Transverse colon (tissue), 4 donors: ENCODE data around the gene OR2A14. TPM values are rescaled to one million over a fixed set of nuclear protein-coding genes. Genes with fewer than 3 reads are reported as not detected.

Experiments
- DNase-seq: peaks from one replicate; pipeline ENCODE4 v3.0.0-alpha.2; 2019
- H3K27ac ChIP-seq, 4 donors: fragments of 200-600 bp; sonication (generic); 2 replicates each; pipeline ENCODE4 v1.5.1; 2016 to 2018; ENCODE audit warnings: inconsistent platforms in 4 of 4
- H3K27me3 ChIP-seq: fragments of 200-600 bp; sonication (generic); 2 replicates; pipeline ENCODE4 v1.5.1; 2017; ENCODE audit warnings: inconsistent platforms
- H3K36me3 ChIP-seq, 4 donors: fragments of 200-600 bp; sonication (generic); 2 replicates each; pipeline ENCODE4 v1.5.1; 2017 to 2019; ENCODE audit warnings: inconsistent platforms in 4 of 4
- H3K4me1 ChIP-seq, 4 donors: fragments of 200-600 bp; sonication (generic); 2 replicates each; pipeline ENCODE4 v1.5.1; 2017 to 2020; ENCODE audit warnings: inconsistent platforms in 4 of 4
- H3K4me3 ChIP-seq, 4 donors: fragments of 200-600 bp; sonication (generic); 1 replicate in 1 of 4; 2 replicates in 3 of 4; pipeline versions ENCODE4 v1.5.1 to v1.6.1; 2017 to 2019; ENCODE audit warnings: inconsistent platforms in 4 of 4
- H3K9me3 ChIP-seq, 2 donors: fragments of 200-600 bp; sonication (generic); 2 replicates each; pipeline ENCODE4 v1.5.1; 2017 to 2019; ENCODE audit warnings: inconsistent platforms in 2 of 2
- EP300 ChIP-seq: sonication (generic); formaldehyde crosslinking; IDR thresholded peaks from one replicate; pipeline ENCODE4 v1.6.1; 2017; ENCODE audit warnings: antibody characterized with exemption, low read depth
- POLR2A ChIP-seq: fragments of 450-650 bp; IDR thresholded peaks from one replicate; pipeline ENCODE4 v1.6.1; 2016; ENCODE audit warnings: antibody characterized with exemption, mild to moderate bottlenecking, moderate library complexity
- POLR2AphosphoS5 ChIP-seq, 3 donors: sonication (generic); formaldehyde crosslinking; IDR thresholded peaks; one replicate each; pipeline ENCODE4 v1.6.1; 2016; ENCODE audit warnings: antibody characterized with exemption in 3 of 3
- WGBS, 2 donors: methylation state at CpG; one replicate each; pipeline ENCODE4 v1.1.5; 2018; ENCODE audit warnings: low coverage in 1 of 2; 5-methylcytosine and 5-hydroxymethylcytosine counted together
- in situ Hi-C, 4 donors: fragments of 200-750 bp; cut with MboI; loops; one replicate each; pipeline versions ENCODE4 v1.15.0 to v1.15.1; 2017; ENCODE audit warnings: low sequenced_read_pairs in 3 of 4, low pct_ligation_motif_present in 1 of 4, low pct_unique_long_range_greater_than_20kb in 1 of 4
- intact Hi-C: fragments of 100-400 bp; cut with DNase I; formaldehyde crosslinking; loops from one replicate; pipeline ENCODE4 v1.15.1; 2023; ENCODE audit warnings: low total_unique reads
- total RNA-seq, 4 donors: library from RNA; depleted of rRNA; stranded (reverse); fragments of >200 nt; gene quantifications; one replicate each; pipeline ENCODE4 v1.1.0, GENCODE V29; 2016
- TF ChIP-seq, protein P1 (sequence below), 5 experiments: fragments of 200-600 bp in 3 of 5; fragments of 450-650 bp in 2 of 5; sonication (generic) in 3 of 5; IDR thresholded peaks; 1 replicate in 2 of 5; 2 replicates in 3 of 5; pipeline ENCODE4 v1.5.1; 2016 to 2017; ENCODE audit warnings: antibody characterized with exemption in 5 of 5, inconsistent platforms in 3 of 5, mild to moderate bottlenecking in 2 of 5, moderate library complexity in 1 of 5

OR2A14 gene, protein sequence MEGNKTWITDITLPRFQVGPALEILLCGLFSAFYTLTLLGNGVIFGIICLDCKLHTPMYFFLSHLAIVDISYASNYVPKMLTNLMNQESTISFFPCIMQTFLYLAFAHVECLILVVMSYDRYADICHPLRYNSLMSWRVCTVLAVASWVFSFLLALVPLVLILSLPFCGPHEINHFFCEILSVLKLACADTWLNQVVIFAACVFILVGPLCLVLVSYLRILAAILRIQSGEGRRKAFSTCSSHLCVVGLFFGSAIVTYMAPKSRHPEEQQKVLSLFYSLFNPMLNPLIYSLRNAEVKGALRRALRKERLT
- not detected for total RNA-seq

DNA sequence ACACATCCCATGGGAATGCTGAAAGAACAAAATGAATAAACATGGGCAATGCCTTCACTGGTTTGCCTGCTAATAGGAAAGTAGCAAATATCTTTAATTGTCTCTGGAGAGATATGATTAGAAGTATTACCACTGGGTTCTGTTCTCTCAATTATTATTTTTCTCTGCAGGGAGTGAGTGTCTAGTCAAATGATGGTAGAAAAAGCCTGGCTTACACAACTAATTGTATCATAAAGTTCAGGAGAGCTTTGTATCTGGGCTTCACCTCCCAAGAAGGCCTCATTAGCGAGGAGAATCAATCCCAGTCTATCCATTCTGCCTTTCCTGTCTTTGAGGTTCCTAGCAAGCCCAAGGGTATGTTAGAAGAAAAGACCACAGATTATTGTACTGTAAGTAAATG, at the start of gene OR2A14:
Gene OR2A14 (plus strand): TSS at position 301 of the 400 bp plus-strand sequence. CDS start 5,937 bp downstream, outside the sequence.
- intact Hi-C loops (no loop called here), in situ Hi-C loops (no loop called here)
- H3K27ac ChIP-seq: no peak within 1 kb of the TSS
- no peaks in the 10 kb centered on the region for H3K9me3 ChIP-seq
- no peaks in the 10 kb centered on the region for H3K4me1 ChIP-seq
- TF ChIP-seq EP300 (no peak), POLR2AphosphoS5 (IDR thresholded peaks at IDR 0.05) (no peak), POLR2A (no peak)
- TF ChIP-seq, protein P1, sequence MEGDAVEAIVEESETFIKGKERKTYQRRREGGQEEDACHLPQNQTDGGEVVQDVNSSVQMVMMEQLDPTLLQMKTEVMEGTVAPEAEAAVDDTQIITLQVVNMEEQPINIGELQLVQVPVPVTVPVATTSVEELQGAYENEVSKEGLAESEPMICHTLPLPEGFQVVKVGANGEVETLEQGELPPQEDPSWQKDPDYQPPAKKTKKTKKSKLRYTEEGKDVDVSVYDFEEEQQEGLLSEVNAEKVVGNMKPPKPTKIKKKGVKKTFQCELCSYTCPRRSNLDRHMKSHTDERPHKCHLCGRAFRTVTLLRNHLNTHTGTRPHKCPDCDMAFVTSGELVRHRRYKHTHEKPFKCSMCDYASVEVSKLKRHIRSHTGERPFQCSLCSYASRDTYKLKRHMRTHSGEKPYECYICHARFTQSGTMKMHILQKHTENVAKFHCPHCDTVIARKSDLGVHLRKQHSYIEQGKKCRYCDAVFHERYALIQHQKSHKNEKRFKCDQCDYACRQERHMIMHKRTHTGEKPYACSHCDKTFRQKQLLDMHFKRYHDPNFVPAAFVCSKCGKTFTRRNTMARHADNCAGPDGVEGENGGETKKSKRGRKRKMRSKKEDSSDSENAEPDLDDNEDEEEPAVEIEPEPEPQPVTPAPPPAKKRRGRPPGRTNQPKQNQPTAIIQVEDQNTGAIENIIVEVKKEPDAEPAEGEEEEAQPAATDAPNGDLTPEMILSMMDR (IDR thresholded peaks at IDR 0.05): no peak
- no peak within 1 kb of the TSS for H3K4me3 ChIP-seq
- no peak for DNase-seq
- no peaks in the 10 kb centered on the region for H3K36me3 ChIP-seq
- no peaks in the 10 kb centered on the region for H3K27me3 ChIP-seq
- 82 to 89% methylated on average over 1 of the region's 1 CpG for WGBS, 2 donors

DNA sequence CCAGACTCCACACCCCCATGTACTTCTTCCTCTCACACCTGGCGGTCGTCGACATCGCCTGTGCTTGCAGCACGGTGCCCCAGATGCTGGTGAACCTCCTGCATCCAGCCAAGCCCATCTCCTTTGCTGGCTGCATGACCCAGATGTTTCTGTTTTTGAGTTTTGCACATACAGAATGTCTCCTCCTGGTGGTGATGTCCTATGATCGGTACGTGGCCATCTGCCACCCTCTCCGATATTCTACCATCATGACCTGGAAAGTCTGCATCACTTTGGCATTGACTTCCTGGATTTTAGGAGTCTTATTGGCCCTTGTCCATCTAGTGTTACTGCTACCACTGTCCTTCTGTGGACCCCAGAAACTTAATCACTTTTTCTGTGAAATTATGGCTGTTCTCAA, 48.6 kb upstream of the OR2A14 start:
- 89 to 100% methylated on average over 1 to 8 of the region's 8 CpGs for WGBS, 2 donors
- no peak overlapping the region for H3K4me3 ChIP-seq
- in situ Hi-C loops: no loop called here
- H3K4me1 ChIP-seq: no peaks in the 10 kb centered on the region
- H3K27ac ChIP-seq: no peak overlapping the region
- intact Hi-C loops: no loop called here
- TF ChIP-seq POLR2AphosphoS5 (IDR thresholded peaks at IDR 0.05) (no peak), EP300 (no peak), POLR2A (no peak)
- TF ChIP-seq, protein P1 (IDR thresholded peaks at IDR 0.05): no peak
- no peaks in the 10 kb centered on the region for H3K9me3 ChIP-seq
- H3K36me3 ChIP-seq: no peaks in the 10 kb centered on the region
- no peaks in the 10 kb centered on the region for H3K27me3 ChIP-seq
- no peak for DNase-seq

DNA sequence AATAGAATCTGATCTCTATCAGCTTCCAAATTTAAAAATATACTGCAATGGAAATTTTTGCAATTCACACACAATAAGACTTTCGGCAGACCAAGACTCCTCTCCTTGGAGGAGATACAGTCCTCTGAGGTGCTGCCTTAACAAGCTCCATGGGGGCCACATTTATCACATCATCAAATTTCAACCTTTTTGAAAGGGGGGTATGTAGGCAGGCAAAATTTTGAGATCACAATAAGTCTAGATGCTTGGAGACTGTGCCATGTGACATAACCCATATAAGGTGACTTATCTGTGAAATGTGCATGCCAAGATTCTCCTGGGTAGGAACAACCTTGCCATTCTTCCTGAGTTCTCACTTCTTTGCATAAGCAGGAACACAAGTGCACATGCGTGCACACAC, 37.0 kb upstream of the OR2A14 start, which contains the start of gene OR2A12:
Gene OR2A12 (plus strand): TSS at position 301 of the 400 bp plus-strand sequence. CDS start 8,830 bp downstream, outside the sequence.
- H3K27ac ChIP-seq: no peak within 1 kb of the TSS
- TF ChIP-seq POLR2AphosphoS5 (IDR thresholded peaks at IDR 0.05) (no peak), EP300 (no peak), POLR2A (no peak)
- TF ChIP-seq, protein P1 (IDR thresholded peaks at IDR 0.05): no peak
- DNase-seq: no peak
- no peaks in the 10 kb centered on the region for H3K27me3 ChIP-seq
- H3K4me3 ChIP-seq: no peak within 1 kb of the TSS
- H3K36me3 ChIP-seq: no peaks in the 10 kb centered on the region
- in situ Hi-C loops (no loop called here), intact Hi-C loops (no loop called here)
- H3K9me3 ChIP-seq: no peaks in the 10 kb centered on the region
- WGBS, 2 donors: 70 to 100% methylated on average over 1 to 2 of the region's 2 CpGs
- H3K4me1 ChIP-seq: no peaks in the 10 kb centered on the region

DNA sequence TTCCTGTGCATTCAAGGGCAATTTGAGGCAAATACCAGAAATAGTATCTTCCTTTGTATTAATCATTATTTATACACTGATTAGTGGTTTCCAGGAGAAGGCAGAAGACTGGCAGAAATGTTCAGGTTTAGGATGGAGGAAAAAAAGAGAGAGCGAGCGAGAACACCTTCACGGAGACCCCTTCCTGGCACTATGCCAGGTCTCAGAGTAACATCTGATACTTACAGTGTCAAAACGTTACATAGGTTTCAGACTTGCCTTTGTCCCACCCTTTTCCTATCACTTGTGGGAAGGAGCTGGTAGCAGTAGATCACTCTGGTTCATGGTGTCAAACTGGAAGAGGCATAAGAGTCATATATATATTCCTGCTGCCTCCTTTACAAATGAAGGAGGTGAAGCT, 36.2 kb upstream of the OR2A14 start:
- 67 to 69% methylated on average over 3 to 4 of the region's 4 CpGs for WGBS, 2 donors
- H3K36me3 ChIP-seq: no peaks in the 10 kb centered on the region
- H3K4me1 ChIP-seq: no peaks in the 10 kb centered on the region
- no peak overlapping the region for H3K27ac ChIP-seq
- DNase-seq: no peak
- intact Hi-C loops (no loop called here), in situ Hi-C loops (no loop called here)
- H3K4me3 ChIP-seq: no peak overlapping the region
- H3K27me3 ChIP-seq: no peaks in the 10 kb centered on the region
- TF ChIP-seq EP300: no peak
- TF ChIP-seq POLR2AphosphoS5 (IDR thresholded peaks at IDR 0.05): no peak
- TF ChIP-seq, protein P1 (IDR thresholded peaks at IDR 0.05): no peak
- peaks cover 0 to 3% of the 10 kb centered on the region in 2 donors for H3K9me3 ChIP-seq
